ENCODE measurements around the gene TCP10L. TPM values are rescaled to one million over a fixed set of nuclear protein-coding genes. Genes with fewer than 3 reads are reported as not detected.

The TCP10L gene
- total and polyA plus RNA-seq, 2 of the 8 experiments (the other 6 are each of a cell fraction or from before 2014, with no cell fraction given), result 0.45 to 0.99 TPM

GRCh38 chr21:32599091-32599490 lies 13.8 kb upstream of the TCP10L start:
- Histone ChIP-seq H3K56ac (replicated peaks; ENCODE audit: insufficient read length, low read depth, low read length) (no peak overlapping the region), H3K9me3 (ENCODE audit: insufficient read depth in 2 of 2, low read depth in 1 of 2, low read length in 1 of 2) (no peaks in the 10 kb centered on the region), H2BK120ac (replicated peaks; ENCODE audit: low read depth, low read length) (no peak overlapping the region), H2AK5ac (ENCODE audit: low read depth, low read length) (no peak overlapping the region), H3K4ac (replicated peaks; ENCODE audit: insufficient read length, low read depth, low read length) (no peak overlapping the region), H3K36me3 (ENCODE audit: control insufficient read depth in 2 of 4, insufficient read depth in 4 of 4, low read length in 3 of 4) (peaks cover 7 to 45% (median 19%) of the 10 kb centered on the region in 4 experiments), H2BK15ac (ENCODE audit: low read length) (no peak overlapping the region), H4K8ac (ENCODE audit: extremely low read depth, insufficient read depth, low read length) (no peak overlapping the region), H2AFZ (ENCODE audit: low read length) (no peak overlapping the region), H3K27me3 (replicated peaks in 1 of 4; ENCODE audit: control insufficient read depth in 3 of 4, extremely low read depth in 1 of 4, insufficient read depth in 3 of 4, low read length in 3 of 4) (no peaks in the 10 kb centered on the region), H3K14ac (ENCODE audit: insufficient read length) (no peak overlapping the region), H3K23ac (ENCODE audit: insufficient read length) (no peak overlapping the region), H3K23me2 (ENCODE audit: low read depth, low read length) (0 out of 2 replicates have a peak, but pooled peaks cover 2% of the 10 kb centered on the region), H3K79me2 (ENCODE audit: control insufficient read depth in 1 of 2, insufficient read depth in 2 of 2, low read length in 2 of 2) (no peaks in the 10 kb centered on the region), H3K4me1 (replicated peaks in 1 of 4; ENCODE audit: control insufficient read depth in 3 of 4, insufficient read depth in 4 of 4, low read length in 3 of 4) (peaks cover 11 to 27% (median 15%) of the 10 kb centered on the region in 4 experiments), H3K4me2 (ENCODE audit: insufficient read depth in 1 of 2, low read depth in 2 of 2, low read length in 2 of 2) (no peak overlapping the region), H3K9ac (replicated peaks in 1 of 4; ENCODE audit: extremely low read depth in 1 of 4, low read depth in 3 of 4, low read length in 3 of 4) (no peak overlapping the region), H4K20me1 (replicated peaks in 1 of 2; ENCODE audit: control insufficient read depth in 1 of 2, insufficient read depth in 2 of 2, low read length in 2 of 2) (peaks cover 0 to 5% of the 10 kb centered on the region in 2 experiments), H4K5ac (ENCODE audit: insufficient read length, low read depth, low read length) (no peak overlapping the region), H3K4me3 (ENCODE audit: extremely low read depth in 1 of 4, insufficient read depth in 2 of 4, low read depth in 3 of 4, low read length in 4 of 4) (no peak overlapping the region), H4K91ac (replicated peaks; ENCODE audit: insufficient read length, low read length) (no peak overlapping the region), H2BK12ac (ENCODE audit: low read depth, low read length) (no peak overlapping the region), H3K18ac (ENCODE audit: extremely low read depth, low read length) (no peak overlapping the region), H2BK20ac (ENCODE audit: low read length) (no peak overlapping the region), H3K79me1 (ENCODE audit: low read depth, low read length) (no peaks in the 10 kb centered on the region), H3K27ac (ENCODE audit: low read depth, low read length) (no peak overlapping the region), H2BK5ac (ENCODE audit: low read depth, low read length) (no peak overlapping the region)
- FAIRE-seq (no peak), DNase-seq (ENCODE audit: low read depth in 1 of 2, low spot score in 2 of 2) (no peak)
- POLR2A ChIA-PET (ENCODE audit: partially characterized antibody), result interaction anchor here (1.0 to 1.2 kb wide), 4 partner anchors 10 to 186 kb away, joined by 3 to 6 read pairs (median 4); partner anchors contain the start of gene CFAP298
- no peak for TF ChIP-seq TCF12 (IDR thresholded peaks at IDR 0.05; ENCODE audit: low read depth, low read length)
- no peak for TF ChIP-seq MAFK (IDR thresholded peaks at IDR 0.05; ENCODE audit: low read depth, low read length)
- no peak for TF ChIP-seq RBBP5 (IDR thresholded peaks at IDR 0.05; ENCODE audit: borderline replicate concordance, low read depth, low read length)
- CTCF ChIA-PET (ENCODE audit: partially characterized antibody), result interaction anchor here (1.1 to 6.5 kb wide), 10 partner anchors 10 to 236 kb away, joined by 3 to 68 read pairs (median 6); no protein-coding TSS in a partner anchor
- WGBS, 2 experiments (ENCODE audit: extremely low coverage in 1 of 2, insufficient coverage in 1 of 2, insufficient read length in 1 of 2, insufficient replicate concordance in 2 of 2, low coverage in 1 of 2, low lambda C conversion rate in 2 of 2, missing lambda C conversion rate in 1 of 2), result 80% methylated on average over 3 of the region's 5 CpGs; no CpG with 5 or more reads in 1 of the 2 experiments

Data from H1 (cell line).